Measurements from ENCODE around the gene EIF4EBP2.

EIF4EBP2 gene

DNA sequence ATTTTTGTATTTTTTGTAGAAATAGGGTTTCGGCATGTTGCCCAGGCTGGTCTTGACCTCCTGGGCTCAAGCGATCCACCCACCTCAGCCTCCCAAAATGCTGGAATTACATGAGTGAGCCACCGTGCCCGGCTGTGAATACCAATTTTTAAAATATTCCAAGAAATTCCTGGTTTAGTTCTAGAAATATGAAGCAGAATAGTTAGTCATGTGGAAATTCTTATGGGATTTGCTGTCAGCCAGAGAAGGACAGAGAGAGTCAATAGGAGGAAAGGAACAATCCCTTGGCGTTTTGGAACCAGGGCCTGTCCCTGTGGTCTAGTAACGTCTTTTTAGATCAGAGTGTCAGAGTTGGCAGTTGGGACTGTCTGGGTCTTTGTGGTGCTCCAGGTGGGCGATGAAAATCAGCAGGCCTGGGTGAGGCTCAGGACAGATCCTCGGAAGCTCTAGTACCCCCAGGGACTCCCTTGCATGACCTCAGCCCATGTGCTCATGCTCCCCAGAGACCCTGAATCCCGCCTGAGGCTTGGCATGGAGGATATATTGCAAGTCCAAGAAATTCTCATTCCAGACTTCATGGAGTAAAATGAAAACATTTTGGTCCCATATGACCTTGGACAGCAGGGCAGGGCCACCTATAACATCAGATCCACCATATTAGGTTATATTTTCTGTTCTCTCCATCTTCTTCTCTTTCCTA lies 29.8 kb downstream of the EIF4EBP2 start:
- DNase-seq: no peak

DNA sequence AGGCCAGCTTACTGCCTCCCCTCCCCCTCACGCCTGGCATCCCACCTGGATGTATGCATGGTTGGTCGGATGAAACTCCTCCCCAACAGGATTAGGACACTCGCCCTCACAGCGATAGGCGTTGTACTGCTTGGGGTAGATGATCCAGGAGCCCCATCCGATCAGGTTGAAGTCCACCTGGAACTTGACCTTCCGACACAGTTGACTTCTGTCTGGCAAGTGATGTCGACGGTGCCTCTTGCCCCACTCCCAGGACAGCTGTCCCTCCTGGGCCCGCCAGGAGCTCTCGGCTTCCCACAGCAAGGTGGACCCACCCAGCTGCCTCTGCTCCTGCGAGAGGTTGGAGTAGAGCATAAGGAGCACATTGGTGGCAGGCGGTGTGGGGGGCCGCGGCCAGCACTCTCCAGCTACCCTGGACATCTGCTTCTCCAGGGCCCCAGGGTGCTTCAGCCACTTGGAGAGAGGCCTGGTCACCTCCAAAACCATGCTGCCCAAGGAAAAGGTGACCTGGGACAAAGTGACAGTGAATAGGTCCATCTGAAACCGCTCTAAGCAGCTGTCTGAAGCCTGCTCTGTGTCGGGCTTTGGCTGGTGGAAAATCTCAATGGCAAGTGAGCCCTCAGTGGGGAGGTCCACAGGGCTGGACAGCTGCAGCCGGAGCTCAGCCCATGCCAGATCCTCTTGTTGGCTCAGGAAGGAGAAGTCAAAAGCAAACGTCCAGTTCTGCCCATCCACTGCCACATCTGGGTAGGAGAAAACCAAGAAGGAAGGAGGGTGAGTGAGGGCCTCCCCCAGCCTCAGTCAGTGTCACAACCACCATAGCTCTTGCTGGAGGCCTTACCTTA lies 31.5 kb downstream of the EIF4EBP2 start:
- DNase-seq: no peak

DNA sequence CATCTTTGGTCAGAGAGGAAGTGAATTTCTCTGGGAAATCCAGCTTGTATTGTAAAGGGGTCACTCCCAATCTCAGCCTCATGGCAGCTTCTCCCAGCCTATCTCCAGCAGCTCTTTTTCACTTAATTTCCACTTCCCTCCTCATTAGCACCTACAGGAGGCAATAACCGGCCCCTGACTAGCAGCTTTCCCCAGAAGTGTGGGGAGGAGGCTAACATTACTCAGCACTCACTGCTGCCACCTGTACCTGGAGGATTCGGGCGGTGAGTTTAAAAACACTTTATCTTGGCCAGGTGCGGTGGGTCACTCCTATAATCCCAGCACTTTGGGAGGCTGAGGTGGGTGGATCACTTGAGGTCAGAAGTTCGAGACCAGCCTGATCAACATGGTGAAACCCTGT lies 33.8 kb downstream of the EIF4EBP2 start:
- no peak for DNase-seq

DNA sequence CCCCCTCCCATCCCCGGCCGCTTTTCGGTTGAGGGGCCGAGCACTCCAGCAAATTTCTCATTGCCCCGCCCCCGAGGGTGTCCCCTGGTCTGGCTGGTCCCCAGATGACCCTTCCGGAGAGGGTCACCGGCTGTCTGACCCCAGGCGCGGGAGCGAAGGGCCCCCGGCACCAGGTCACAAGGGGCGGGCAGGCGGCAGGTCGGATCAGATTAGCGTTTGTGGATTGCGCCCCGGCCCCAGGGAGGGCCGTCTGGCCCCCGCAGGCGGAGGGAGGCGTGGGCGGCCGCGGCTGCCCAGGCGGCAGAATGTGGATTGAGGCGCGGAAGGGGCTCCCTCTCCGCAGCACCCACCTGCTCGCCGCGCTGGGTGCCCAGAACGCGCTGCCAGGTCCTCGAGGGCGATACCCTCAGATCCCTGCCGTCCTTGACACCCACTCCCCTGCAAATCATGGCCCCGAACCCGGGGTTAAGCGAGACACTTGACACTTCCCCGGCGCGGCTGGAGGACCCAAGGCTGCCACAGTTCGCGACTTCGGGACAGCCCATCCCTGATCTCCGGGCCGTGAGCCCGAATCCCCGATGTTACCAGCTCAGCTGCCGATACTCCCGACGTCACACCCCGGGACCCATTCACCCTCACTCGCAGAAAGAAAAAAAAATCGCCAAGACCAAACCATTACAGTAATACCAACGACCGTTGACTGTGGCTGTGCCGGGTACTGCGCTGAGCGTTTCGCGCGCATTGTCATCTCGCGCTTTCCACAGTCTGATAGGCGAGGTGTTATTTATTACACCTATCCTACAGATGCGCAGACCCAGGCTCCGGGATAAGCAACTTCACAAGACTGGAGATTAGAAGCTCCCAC lies 36.6 kb downstream of the EIF4EBP2 start:
- no peak for DNase-seq

DNA sequence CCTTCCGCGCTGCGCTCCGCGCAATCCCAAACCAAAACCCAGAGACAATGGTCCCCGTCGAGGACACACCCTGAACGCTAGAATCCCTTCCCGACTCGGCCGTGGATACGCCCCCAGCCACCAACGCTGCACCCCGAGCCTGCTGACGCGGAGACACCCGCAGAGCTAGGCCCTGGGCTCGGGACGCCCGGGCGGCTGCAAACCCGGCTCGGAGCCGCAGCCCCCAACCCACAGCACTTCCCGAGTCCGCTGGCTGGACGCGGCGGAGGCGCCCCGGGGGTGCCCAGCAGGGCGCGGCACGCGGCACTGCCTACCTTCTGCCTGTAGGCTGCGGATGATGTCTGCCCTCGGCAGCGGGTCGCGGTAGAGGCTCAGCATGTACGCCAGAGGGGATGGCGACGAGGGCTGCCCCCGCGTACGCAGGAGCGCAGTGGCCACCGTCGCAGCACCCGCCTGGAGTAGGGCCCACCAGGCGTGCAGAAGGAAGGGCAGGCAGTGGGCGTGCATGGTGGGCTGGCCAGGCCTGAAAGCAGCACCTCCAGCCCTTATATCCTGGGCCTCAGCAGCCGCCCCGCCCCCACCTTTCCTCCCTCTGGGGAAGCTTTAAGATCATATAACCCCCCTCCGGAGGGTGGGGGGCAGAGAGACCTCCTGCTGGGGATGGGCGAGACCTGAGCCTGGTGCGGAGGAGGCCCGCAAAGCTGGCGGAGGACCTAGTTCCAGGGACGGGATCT lies 37.4 kb downstream of the EIF4EBP2 start, which contains the start of gene NODAL:
Gene NODAL (minus strand): TSS at position 521 of the 734 bp plus-strand sequence. CDS start 14 bp downstream, at position 507.
- DNase-seq: peak; percentile 9

DNA sequence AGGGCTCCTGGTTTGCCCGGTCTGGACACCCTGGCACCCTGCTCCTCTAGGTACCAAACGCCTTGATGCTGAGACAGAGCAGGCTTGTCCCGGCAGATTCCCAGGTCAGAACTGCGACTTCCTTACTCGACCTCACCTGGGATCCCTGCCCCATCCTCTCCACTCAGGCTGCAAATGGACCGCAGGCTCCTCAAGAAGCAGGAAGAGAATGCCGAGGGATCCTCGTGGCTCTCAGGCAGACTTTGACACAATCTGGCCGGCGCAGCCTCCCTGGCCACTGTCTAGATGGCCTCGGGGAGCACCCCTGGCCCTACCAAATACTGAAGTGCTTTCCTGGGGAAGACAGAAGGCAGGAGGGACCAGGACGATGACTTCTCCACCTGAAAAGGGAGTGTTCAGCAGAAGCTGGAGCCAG lies 38.0 kb downstream of the EIF4EBP2 start:
- no peak for DNase-seq

DNA sequence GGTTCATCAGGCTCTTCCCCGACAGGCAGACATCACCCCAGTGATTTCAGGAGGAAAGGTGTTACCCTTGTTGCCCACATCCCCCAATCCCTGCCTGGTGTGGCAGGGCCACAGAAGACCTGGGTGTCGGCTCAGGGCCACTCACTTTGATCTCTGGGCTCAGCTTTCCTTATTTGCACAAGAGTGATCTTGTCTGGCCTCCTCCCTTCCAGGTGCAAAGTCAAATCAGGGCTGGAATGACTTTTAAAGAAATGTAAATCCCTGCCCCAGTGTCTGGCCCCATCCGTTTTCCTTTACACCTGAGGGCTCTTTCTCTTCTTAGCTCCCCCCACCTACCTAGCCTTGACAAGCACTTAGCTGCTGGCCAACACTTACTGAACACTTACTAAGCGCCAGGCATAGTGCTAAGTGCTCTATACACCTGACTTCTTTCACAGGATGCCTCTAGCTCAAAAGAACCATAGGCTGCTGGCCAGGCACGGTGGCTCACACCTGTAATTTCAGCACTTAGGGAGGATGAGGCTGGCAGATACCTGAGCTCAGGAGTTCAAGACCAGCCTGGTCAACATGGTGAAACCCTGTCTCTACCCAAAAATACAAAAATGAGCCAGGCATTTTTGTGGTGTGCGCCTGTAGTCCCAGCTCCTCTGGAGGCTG lies 38.5 kb downstream of the EIF4EBP2 start:
- no peak for DNase-seq

DNA sequence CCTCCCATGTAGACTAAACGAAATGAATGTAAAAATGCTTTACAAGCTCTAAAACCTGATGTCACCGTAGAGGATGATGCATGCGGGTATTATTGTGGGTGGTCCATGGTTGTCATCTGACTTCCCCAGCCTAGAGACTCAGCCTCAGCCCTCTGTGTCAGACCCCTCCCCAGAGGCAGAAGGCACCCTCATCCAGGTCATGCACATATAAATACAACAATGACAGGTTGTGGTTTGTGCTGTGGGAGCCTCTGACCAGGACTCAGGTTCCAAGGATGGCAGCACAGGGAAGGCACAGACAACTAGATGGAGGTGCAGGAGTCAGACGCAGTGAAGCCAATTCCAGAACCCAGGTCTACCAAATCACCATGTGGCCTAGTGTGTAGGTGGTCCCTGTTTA lies 40.8 kb downstream of the EIF4EBP2 start:
- DNase-seq: no peak

DNA sequence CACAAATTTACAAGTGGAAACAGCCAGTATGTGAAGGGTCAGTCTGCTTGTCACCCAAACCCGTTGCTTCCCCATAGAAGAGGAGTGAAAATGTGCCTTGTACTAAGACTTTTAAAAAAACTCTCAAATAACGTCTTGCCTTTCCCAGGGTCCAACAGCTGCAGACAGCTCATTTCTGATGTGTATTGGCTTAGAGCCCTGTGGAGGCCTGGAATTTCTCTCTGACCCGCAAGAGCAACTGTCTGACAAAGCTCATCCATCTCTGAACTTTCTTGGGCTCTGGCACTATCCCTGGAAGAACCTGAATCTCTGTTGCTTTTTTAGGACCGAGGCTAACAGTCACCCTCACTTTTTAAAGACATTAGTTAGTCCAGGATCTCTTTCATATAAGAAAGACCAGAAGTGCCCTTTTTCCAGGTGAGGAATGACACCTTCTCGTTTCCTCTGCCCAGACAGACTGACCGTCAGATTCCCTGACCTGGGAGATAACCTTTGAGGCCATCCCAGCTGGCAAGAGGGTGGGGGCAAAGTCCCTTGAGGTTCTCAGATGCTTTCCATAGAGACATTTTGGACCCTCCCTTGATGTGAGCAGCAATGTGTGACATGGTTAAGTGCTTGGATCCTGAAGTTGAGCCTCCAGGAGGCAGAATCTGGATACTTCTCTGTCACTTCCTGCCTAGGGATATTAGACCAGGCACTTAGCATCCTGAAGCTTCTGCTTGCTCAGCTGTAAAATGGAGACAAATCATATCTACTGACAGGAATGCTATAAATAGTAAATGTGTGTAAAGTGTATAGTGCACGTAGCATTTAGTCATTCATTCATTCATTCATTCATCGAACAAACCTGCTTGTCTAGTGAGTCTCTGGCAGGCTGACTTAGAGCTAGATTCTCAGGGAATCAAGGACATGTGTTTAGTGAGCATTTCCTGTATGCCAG lies 42.0 kb downstream of the EIF4EBP2 start:
- DNase-seq: no peak

DNA sequence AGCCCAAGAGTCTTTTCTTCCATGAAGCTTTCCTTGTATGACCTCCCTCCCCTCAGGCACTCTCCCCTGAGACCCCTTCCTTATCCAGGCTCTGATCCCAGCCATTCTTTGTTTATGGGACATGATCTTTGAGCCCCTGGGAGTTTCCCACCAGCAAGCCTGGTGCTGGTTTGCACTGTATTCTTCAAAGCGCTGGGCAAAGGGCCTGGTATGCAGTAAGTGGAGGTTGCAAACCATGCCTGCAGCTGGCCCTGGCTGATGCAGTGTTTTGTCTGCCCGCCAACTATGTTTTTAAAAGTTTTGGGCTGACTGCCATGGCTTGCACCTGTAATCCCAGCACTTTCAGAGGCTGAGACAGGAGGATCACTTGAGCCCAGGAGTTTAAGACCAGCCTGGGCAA lies 44.3 kb downstream of the EIF4EBP2 start:
- DNase-seq: no peak

DNA sequence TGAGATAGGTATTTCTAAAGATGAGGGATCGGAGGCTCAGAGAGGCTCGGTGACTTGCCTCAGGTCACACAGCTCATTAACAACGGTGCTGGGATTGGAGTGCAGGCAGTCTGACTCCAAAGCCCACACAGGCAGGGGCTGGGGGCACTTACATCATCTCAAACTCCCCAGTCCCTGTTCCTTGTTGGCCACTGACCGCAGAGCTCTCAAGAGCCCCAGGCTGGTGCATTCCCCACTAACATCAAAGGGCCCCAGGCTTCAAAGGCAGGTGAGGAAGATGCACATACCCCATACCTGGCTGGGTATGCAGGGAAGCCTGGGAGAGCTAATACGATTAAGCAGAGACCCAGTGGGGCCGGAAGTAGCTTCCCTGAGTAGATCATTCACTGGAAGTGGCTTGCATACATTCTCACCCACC lies 51.3 kb downstream of the EIF4EBP2 start:
- no peak for DNase-seq

DNA sequence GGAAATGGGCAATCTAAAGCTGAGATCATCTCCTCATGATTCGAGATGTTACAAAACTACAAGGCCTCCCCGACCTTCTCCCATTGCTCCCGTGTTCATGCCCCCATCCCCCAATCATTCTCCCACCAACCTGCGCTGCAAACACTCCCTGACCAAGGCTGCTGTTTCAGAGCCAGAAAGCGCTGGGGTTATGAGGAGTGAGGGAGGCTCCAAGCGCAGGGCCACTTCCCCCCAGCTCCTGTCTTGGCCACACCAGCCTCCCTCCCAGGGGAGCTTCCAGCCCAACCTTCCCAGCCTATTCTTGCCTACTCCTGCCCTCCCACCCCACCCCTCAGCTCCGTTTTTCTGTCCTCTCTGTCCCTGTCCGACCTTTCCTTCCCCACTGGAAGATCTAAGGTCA lies 52.2 kb downstream of the EIF4EBP2 start:
- DNase-seq: no peak

DNA sequence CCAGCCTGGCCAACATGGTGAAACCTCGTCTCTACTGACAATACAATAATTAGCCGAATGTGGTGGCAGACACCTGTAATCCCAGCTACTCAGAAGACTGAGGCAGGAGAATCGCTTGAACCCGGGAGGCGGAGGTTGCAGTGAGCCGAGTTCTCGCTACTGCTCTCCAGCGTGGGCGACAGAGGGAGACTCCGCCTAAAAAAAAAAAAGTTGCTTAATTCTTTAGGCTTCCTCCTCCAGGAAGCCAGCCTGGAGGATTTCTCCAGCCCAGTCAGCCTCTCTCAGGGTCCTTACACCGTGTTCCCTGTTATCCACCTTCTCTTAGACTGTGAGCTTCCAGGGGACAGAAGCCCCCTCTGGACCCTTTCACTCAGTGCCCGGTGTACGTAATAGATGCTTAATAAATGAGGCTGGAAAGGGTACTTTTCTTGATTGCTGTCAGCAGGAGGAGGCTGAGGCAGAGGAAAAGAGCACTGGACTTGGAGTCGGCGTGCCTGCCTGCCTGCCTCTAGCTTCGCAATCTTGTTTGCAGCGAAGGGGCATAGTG lies 53.9 kb downstream of the EIF4EBP2 start:
- DNase-seq: no peak

DNA sequence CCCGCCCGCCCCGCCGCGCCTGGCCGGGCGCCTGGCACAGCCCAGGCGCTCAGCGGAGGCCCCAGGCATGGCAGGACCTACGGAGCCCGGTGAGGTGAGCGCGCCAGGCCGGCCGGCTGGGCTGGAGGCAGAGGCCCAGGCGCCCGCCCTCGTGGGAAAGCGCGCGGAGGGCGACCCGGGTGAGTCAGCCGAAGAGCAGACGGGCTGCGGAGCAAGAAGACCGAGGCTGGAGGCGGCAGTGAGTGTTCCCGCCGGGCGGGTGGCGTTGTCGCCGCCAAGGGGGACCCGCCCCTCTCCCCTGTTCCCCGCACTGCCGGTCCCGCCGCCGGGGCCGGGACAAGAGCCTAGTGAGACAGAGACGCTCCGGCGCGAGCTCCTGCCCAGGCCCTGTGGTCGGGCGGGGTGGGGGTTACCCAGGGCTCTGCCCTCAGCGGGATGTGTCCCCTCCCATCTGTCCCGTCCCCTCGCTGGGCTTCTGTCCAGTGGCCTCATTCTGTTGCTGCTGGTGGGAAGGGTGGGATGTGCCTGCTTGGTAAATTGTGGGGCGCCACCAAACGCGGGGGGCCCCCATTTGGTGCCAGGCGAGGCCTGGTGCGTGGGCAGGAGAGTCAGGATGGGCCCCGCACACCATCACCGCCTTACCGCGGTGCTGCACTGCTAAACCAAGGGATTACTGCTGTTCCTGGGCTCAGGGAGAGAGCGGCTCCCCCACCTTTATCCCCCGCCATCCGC lies 54.5 kb downstream of the EIF4EBP2 start:
- DNase-seq: peak; percentile 49

DNA sequence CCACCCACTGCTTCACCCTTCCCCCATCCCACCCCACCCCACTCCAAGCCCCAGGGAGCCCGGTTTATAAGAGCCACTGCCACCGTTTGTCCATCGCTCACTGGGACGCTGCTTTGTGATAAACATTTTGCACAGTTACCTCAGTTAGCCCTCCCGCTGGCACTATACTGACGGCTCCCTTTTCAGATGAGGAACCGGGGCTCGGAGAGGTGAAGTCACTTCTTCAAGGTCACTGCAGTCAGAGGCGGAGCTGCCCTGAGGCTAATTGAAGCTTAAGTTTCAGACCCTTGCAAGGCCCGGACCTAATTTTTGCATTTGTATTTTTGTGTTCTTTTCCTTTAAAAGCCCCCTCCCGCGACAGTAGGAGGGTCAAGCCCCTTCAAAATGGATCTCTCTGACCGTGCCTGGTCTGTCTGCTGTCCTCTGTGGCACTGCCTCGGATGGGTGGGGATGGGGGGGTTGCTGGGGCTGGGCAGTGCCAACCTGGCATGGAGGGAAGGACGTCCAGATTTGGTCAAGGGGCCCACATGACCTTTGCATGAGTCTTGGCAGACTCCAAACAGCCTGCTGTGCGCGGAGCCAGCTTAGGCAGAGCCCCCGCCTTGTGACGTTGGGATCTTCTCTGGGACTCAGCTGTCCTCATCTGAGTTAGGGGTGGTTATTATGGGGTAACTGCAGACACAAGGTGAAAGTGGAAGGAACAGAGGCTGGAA lies 55.3 kb downstream of the EIF4EBP2 start:
- no peak for DNase-seq

DNA sequence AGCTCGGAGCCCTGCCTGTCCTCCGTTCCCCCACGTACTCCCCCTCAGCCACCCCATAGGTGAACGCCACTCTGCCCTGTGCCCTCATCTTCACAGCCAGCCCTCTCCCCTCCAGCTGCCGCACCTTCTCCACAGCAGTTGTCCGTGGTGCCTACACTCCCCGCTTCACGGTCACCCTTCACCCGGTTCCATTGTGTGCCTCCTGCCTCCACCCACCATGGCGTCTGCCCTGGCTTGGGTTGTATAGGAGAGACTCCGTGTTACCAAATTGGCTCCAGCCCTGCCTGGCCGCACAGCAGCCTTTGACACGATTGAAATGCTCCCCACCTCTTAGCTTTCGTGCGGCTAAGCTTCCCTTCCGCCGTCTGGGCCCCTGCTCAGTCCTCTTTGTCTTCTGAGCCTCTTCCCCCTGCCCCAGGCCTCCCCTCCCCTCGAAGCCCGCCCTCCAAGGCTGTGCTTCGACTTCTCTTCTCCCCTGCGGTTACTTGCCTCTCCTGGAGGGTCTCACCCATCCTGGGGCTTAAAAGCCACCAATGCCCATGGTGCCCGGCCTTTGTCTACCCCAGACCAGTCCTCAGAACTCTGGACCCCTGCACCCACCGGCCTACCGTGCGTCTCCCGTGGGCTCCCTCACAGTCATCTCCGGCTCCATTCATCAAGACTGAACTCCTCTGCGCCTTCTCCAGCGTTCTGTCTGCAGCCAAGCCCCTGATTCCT lies 56.0 kb downstream of the EIF4EBP2 start:
- no peak for DNase-seq

DNA sequence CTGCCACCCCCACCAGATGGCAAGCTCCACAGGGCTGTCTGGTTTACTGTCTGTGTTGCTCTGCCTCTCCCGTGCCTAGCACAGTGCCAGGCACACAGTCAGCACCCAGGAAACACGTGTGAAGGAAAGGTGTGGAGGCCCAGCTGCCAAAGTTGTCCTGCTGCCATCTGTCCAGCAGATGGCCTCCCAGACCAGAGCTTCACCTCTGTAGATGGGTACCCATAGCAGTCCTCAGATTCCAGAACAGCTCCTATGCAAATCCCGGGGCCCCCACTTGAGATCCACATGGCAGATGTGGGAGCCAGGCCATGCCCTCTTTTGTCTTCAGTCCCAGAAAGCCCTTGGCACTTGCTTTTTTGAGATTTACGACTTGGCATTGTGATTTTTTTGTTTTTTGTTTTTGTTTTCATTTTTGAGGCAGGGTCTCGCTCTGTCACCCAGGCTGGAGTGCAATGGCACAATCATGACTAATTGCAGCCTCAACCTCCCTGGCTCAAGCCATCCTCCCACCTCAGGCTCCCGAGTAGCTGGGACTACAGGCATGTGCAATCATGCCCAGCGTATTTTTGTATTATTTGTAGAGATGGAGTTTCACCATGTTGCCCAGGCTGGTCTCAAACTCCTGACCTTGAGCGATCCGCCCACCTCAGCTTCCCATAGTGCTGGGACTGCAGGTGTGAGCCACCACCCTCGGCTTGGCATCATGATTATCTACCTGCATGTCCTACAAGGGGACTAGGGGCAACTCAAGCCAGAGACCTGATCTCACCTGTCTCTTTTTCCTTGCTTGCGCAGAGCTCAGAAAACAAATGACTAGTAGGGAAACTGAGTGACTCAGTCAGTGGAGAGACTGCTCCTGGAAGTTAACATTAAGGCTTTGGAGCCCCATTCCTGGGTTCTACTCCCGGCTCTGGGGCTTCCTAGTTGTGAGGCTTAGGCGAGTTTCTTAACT lies 57.7 kb downstream of the EIF4EBP2 start:
- no peak for DNase-seq
